Eye (tissue), 1 donor: Measurements from ENCODE around the gene SIK3.

Experiments
- DNase-seq: peaks from one replicate; pipeline ENCODE4 v3.0.0-alpha.2; 2015

The SIK3 gene

DNA sequence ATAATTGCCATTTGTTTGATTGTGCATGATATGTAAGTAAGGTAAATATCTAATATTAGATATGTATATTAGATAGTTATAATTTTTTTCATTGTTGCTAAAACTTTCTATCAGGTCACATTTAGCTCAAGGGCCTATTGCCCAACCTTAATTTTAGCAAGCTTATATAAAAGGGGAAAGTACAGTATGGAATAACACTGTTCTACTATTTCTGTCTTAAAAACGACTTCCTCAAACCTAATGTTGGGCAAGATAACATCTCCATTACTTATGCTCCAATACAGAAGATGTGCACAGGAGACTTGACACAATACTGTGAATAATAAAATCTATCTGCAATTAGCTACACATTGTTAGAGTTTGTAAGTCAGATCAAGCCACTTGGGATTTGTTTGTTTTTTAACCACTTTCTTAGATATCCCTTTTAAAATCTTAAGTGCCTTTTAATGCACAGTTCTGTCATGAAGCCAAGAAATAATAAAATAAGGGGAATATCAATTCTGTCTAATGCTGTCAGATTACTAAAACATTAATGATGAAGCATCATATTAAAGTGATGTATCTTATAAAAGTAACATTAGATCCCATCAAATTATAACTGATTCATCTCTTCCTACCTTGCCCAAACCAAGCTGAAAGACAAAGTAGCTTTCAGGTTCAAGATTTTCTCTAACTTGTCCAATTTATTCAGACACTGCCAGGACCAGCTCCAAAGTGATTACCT is 98.1 kb downstream of the SIK3 start:
- no peak for DNase-seq

GRCh38 chr11:116997071-116997470 is 101.2 kb downstream of the SIK3 start:
- no peak for DNase-seq

- peak; percentile 30 for DNase-seq
These were observed 104.0 kb downstream of the SIK3 start for GRCh38 chr11:116994195-116994594.

GRCh38 chr11:116993599-116993998 is 104.6 kb downstream of the SIK3 start:
- peak; percentile 84 for DNase-seq

DNA sequence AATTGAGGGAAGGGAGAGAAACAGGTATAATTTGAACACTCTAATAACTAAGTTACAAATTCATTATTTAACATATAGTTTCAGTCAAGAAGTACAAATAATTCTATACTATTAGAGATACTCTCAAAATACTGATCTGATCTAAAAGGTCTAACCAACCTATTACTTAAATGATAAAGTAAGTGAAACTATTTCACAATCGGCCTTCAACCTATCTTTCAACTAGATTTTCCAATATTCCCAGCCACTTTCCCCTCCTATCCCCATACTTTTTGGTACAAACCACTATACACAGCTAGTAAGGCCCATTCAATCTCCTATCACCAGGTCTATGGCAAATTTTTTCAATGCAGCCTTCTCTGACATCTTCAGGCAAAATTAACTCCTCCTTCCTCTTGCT is 106.7 kb downstream of the SIK3 start:
- DNase-seq: no peak

- no peak for DNase-seq
These were observed 107.4 kb downstream of the SIK3 start for GRCh38 chr11:116990811-116991210.

DNA sequence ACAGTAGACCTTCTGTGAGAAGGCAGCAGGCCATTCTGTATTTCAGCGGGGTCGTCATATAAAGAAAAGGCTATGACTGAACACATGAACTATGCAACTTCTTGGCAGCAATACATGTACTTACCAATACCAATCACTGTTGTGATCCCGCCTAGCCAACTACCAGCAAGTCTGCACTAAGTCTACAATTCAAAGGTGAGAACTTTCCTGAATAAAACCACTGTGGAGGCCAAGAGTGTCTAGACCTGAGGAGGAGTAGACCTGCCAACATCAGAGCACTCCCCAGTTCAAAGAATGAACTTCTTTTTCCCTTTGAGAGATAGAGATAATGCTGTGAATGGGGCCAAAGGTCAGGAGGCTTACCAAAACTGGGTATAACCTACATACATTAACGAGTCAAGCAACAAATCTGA is 108.2 kb downstream of the SIK3 start:
- no peak for DNase-seq

- no peak for DNase-seq
These were observed 109.0 kb downstream of the SIK3 start for GRCh38 chr11:116989184-116989583.

DNA sequence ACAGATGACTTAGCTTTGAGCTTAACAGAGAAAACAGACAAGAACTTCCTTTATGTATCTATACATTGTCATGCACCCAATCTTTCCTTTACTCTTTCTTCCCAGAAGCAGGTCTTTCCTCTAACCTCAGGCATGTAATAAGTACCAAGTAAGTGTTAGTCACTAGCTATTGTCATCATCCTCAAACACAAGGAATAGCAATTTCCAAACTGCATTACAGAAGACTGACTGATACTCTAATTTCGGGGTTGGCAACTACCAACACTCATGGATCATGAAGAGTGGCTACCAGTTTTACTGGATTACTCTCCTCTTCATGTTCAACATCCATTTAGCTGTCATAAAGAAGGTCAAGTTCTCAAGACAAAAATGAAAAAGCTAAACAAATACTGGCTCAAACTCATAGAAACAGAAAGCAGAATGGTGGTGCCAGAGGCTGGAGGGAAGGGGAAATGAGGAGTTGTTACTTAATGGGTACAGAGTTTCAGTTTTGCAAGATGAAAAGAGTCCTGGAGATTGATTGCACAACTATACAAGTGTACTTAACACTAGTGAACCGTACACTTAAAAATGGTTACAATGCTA is 111.6 kb downstream of the SIK3 start:
- no peak for DNase-seq

DNA sequence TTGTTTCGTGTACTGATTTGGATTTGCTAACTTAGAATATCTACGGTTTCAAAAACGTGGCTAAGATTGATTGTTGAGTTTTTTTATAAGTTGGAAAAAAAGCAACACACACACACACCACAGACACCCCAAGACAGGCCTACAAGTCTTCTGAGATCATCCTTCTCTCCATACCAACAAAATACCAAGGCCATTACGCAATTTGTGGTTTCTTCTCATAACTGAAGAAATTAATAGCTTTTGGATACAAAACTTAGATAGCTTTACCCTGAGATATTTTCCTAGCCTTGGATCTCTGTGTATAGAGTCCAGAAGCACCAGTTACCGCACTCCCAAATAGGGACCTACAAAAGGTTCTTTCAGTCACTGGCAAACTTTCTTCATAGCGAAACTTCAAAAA is 113.6 kb downstream of the SIK3 start:
- DNase-seq: no peak

DNA sequence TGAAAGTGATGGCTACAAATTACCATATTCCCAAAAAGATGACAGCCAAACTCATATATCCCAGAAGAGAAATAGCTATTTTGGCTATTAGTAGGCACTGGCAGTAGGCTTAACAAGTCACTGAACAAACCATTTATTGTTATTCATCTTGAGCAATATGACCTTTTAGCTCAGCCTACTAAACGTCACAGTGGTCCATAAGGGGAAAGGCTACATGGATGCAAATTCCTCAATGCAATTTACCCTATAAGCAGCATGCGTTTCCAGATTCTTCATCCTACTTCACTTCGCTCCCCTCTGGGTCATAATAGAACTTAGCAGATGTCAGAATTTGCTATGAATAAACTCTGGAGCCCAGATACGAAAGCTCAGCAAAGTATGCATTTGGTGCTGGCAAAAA is 114.0 kb downstream of the SIK3 start:
- DNase-seq: no peak

DNA sequence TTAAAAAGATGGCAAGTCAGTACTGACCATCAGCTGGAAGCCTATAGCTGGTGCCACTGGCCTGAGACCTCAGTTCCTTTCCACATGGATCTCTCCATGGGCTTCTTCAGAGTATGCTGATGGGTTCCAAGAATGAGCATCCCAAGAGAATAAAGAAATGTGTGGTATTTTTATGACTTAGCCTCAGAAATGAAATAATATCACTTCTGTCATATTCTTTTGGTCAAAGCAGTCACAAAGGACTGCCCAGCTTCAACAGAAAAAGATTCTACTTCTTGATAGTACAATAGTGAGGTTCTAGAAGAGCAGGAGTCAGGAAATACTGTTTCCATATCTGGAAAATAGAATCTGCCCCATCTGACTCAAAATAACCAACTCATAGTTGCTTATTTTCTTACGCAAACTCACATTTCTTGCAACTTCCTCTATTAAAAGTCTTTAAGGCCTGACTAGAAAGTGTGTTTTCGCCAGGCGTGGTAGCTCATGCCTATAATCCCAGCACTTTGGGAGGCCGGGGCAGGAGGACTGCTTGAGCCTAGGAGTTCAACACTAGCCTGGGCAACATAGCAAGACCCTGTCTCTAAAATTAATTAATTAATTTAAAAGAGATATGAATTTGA is 116.9 kb downstream of the SIK3 start:
- DNase-seq: no peak

- DNase-seq: no peak
These were observed 118.0 kb downstream of the SIK3 start for GRCh38 chr11:116980136-116980793.

DNA sequence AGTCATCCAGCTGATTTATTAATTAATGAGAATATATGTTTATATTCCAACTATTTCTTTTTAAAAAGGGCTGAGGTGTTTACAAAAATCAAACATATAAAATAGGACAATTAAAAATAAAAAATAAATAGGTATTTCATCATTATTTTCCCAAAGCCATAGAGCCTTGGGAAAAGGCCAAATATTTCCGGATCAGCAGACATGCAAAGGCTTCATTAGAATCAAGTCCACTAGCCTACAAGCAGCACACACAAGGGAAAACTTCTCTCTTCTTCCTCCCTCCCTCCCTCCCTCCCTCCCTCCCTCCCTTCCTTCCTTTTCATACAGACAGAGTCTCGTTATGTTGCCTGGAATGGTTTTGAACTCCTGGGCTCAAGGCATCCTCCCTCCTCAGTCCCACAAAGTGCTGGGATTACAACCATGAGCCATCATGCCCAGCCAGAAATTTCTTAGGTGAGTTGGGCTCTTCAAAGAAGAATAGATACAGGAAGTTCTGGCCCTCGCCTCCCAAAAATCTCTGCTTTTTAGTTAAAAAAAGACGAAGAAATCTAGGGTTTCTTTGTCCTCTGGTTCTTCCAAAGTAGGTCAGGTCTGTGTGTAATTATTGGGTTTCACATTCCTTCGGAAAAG is 121.2 kb downstream of the SIK3 start:
- peak; percentile 67 for DNase-seq

GRCh38 chr11:116975661-116976060 is 122.6 kb downstream of the SIK3 start:
- no peak for DNase-seq

DNA sequence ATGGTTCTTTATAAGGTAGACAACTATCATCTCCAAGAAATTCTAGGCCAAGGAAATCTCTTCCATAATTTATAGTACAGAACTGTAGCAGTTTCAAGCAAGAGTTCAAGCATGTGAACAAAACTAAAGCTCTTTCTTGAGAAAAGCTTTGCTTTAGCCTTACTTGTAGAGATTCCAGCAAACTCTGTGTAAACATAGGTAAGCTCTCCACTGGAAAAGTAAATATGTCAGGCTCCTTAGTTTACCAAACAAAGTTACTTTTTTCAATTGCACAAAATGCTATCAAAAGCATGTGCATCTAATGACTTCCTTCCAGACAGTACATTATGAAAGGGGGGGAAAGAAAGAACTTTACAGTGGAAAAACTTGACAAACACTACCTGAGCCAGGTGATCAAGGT is 125.0 kb downstream of the SIK3 start:
- no peak for DNase-seq

- DNase-seq: no peak
These were observed 125.5 kb downstream of the SIK3 start for GRCh38 chr11:116972691-116973090.

DNA sequence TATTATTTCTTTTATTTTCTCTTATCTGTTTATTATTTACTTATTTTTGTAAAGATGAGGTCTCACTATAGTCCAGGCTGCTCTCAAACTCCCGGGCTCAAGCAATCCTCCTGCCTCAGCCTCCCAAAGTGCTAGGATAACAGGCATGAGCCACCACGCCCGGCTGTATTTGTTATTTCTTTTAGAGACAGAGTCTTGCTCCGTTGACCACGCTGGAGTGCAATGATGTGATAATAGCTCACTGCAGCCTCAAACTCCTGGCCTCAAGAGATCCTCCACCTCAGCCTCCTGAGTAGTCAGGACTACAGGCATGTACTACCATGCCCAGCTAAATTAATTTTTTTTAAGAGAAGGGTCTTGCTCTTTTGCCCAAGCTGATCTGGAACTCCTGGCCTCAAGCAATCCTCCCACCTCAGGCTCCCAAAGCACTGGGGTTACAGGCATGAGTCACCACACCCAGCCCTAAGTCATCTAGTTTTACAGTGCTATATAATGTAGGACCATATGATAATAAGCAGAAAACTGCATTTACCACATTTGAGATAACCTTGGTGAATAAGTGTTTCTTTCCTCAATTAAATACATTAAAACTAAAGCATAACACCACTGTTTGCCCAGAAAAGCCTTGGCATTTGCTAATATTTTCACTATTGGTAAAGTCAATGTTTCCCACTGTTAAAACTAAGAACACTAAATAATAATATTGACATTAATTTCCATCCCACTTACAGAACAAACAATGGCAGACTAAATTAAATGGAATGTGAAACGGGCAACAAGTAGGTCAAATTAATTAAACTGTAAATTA is 127.5 kb downstream of the SIK3 start:
- no peak for DNase-seq

GRCh38 chr11:116969694-116970093 is 128.5 kb downstream of the SIK3 start:
- no peak for DNase-seq

DNA sequence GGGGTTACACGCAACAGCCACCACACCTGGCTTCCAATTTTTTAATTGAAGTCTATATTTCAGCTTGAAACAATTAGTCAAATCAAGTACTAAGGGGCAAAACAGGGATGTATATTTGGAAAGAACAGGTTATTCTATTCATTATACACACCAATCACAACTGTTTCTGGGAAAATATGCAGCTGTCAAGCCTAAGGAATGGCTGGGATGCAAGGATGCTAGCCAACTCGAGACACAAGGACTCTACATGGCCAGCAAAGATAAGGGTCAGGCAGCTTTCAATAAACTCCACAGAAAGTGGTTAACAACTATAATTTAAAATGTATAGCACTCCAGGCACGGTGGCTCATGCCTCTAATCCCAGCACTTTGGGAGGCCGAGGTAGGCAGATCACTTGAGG is 134.0 kb downstream of the SIK3 start:
- DNase-seq: no peak

DNA sequence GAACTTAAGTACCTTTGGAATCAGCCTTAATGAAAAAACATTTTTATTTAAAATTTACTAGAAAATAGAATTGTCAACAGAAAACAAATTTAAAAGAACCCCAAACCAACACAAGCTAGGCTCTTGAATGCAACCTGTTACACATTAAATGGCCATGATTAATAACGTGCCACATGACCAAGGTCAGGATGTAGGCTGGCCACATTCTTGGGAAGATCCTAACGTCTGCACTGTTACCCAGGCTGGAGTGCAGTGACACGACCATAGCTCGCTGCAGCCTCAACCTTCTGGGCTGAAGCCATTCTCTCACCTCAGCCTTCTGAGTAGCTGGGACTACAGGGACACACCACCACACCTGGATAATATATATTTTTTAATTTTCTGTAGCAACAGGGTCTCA is 134.4 kb downstream of the SIK3 start:
- no peak for DNase-seq

DNA sequence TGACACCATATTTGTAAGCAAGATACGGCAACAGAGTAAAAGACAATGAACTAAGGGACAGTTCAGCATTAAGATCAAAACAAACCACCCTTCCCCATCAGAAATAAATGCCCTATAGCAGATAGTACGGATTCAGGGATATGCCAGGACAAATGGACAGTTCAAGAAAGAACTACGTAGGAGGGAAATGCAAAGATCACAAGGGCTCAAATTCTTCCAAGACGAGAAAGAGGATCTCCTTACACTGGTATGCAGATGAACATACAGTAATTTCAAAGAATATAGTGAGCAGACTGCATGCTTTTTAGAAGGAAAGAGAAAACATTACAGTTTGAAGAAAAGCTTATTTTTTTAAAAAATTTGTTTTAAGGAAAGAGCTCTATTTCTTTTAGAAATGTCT is 136.1 kb downstream of the SIK3 start:
- DNase-seq: no peak

- no peak for DNase-seq
These were observed 137.3 kb downstream of the SIK3 start for GRCh38 chr11:116960930-116961329.
